Measurements from ENCODE around the gene RGS6. TPM values are rescaled to one million over a fixed set of nuclear protein-coding genes. Genes with fewer than 3 reads are reported as not detected.

RGS6 gene
- total and polyA plus RNA-seq, 2 donors (not counting 1 experiment from before 2014, with no cell fraction given): not detected

GRCh38 chr14:72118841-72119240 is 186.6 kb downstream of the RGS6 start:
- Histone ChIP-seq H3K27ac (ENCODE audit: insufficient read depth, low read length) (no peak overlapping the region), H2AFZ (ENCODE audit: low read length) (no peak overlapping the region), H3K79me2 (ENCODE audit: control insufficient read depth, insufficient read depth, low read length) (no peaks in the 10 kb centered on the region), H3K4me3 (replicated peaks in 1 of 4; ENCODE audit: control extremely low read depth in 1 of 4, insufficient read depth in 1 of 4, low read depth in 3 of 4, low read length in 4 of 4) (no peak overlapping the region), H3K4me2 (ENCODE audit: extremely low read depth, insufficient read depth, low read length) (no peak overlapping the region), H3K27me3 (ENCODE audit: control insufficient read depth, insufficient read depth, low read length) (no peaks in the 10 kb centered on the region), H3K9ac (ENCODE audit: insufficient read depth, low read length) (no peak overlapping the region), H3K9me3 (ENCODE audit: control insufficient read depth, insufficient read depth, low read depth, low read length) (no peaks in the 10 kb centered on the region), H3K4me1 (ENCODE audit: control insufficient read depth, extremely low read depth, insufficient read depth, low read length) (no peaks in the 10 kb centered on the region), H4K20me1 (ENCODE audit: control insufficient read depth, extremely low read depth, insufficient read depth, low read length) (no peaks in the 10 kb centered on the region), H3K36me3 (ENCODE audit: control insufficient read depth, insufficient read depth, low read length) (no peaks in the 10 kb centered on the region)
- no peak for DNase-seq (ENCODE audit: low read depth in 2 of 2)
- TF ChIP-seq EZH2 (IDR thresholded peaks at IDR 0.05; ENCODE audit: low read length, missing control alignments): no peak
- TF ChIP-seq CTCF (conservative IDR thresholded peaks at IDR 0.05 in 1 of 2, IDR thresholded peaks at IDR 0.05 in 1 of 2; ENCODE audit: low read depth in 1 of 2, low read length in 2 of 2): no peak

GRCh38 chr14:72120315-72120714 is 188.1 kb downstream of the RGS6 start:
- no peaks in the 10 kb centered on the region for H3K9me3 ChIP-seq (ENCODE audit: control insufficient read depth, insufficient read depth, low read depth, low read length)
- no peaks in the 10 kb centered on the region for H3K4me1 ChIP-seq (ENCODE audit: control insufficient read depth, extremely low read depth, insufficient read depth, low read length)
- no peak overlapping the region for H3K9ac ChIP-seq (ENCODE audit: insufficient read depth, low read length)
- no peak for DNase-seq (ENCODE audit: low read depth in 2 of 2)
- no peak overlapping the region for H3K4me3 ChIP-seq (replicated peaks in 1 of 4; ENCODE audit: control extremely low read depth in 1 of 4, insufficient read depth in 1 of 4, low read depth in 3 of 4, low read length in 4 of 4)
- no peaks in the 10 kb centered on the region for H3K36me3 ChIP-seq (ENCODE audit: control insufficient read depth, insufficient read depth, low read length)
- H3K27ac ChIP-seq (ENCODE audit: insufficient read depth, low read length): no peak overlapping the region
- no peak overlapping the region for H2AFZ ChIP-seq (ENCODE audit: low read length)
- H3K4me2 ChIP-seq (ENCODE audit: extremely low read depth, insufficient read depth, low read length): no peak overlapping the region
- H3K27me3 ChIP-seq (ENCODE audit: control insufficient read depth, insufficient read depth, low read length): no peaks in the 10 kb centered on the region
- H4K20me1 ChIP-seq (ENCODE audit: control insufficient read depth, extremely low read depth, insufficient read depth, low read length): no peaks in the 10 kb centered on the region
- no peak for TF ChIP-seq CTCF (conservative IDR thresholded peaks at IDR 0.05 in 1 of 2, IDR thresholded peaks at IDR 0.05 in 1 of 2; ENCODE audit: low read depth in 1 of 2, low read length in 2 of 2)
- no peak for TF ChIP-seq EZH2 (IDR thresholded peaks at IDR 0.05; ENCODE audit: low read length, missing control alignments)
- H3K79me2 ChIP-seq (ENCODE audit: control insufficient read depth, insufficient read depth, low read length): no peaks in the 10 kb centered on the region

- Histone ChIP-seq H3K4me3 (replicated peaks in 1 of 4; ENCODE audit: control extremely low read depth in 1 of 4, insufficient read depth in 1 of 4, low read depth in 3 of 4, low read length in 4 of 4) (no peak overlapping the region), H3K79me2 (ENCODE audit: control insufficient read depth, insufficient read depth, low read length) (no peaks in the 10 kb centered on the region), H3K27me3 (ENCODE audit: control insufficient read depth, insufficient read depth, low read length) (no peaks in the 10 kb centered on the region), H4K20me1 (ENCODE audit: control insufficient read depth, extremely low read depth, insufficient read depth, low read length) (no peaks in the 10 kb centered on the region), H3K4me1 (ENCODE audit: control insufficient read depth, extremely low read depth, insufficient read depth, low read length) (no peaks in the 10 kb centered on the region), H3K4me2 (ENCODE audit: extremely low read depth, insufficient read depth, low read length) (no peak overlapping the region), H3K36me3 (ENCODE audit: control insufficient read depth, insufficient read depth, low read length) (no peaks in the 10 kb centered on the region), H2AFZ (ENCODE audit: low read length) (no peak overlapping the region), H3K27ac (ENCODE audit: insufficient read depth, low read length) (no peak overlapping the region), H3K9me3 (ENCODE audit: control insufficient read depth, insufficient read depth, low read depth, low read length) (no peaks in the 10 kb centered on the region), H3K9ac (ENCODE audit: insufficient read depth, low read length) (no peak overlapping the region)
- no peak for DNase-seq (ENCODE audit: low read depth in 2 of 2)
- TF ChIP-seq EZH2 (IDR thresholded peaks at IDR 0.05; ENCODE audit: low read length, missing control alignments): no peak
- TF ChIP-seq CTCF (conservative IDR thresholded peaks at IDR 0.05 in 1 of 2, IDR thresholded peaks at IDR 0.05 in 1 of 2; ENCODE audit: low read depth in 1 of 2, low read length in 2 of 2): no peak
Observed at GRCh38 chr14:72123755-72124154, 191.5 kb downstream of the RGS6 start.

Measured in fibroblast of lung (primary cell).